MM.1S (cell line): ENCODE data around the gene SLC24A3.

Experiments used
- DNase-seq: peaks from one replicate; pipeline ENCODE4 v3.0.0-alpha.2; 2015
- H2AFZ ChIP-seq: fragments of 300-600 bp; sonication (generic); 2 replicates; pipeline ENCODE4 v1.6.0; 2016; ENCODE audit warnings: antibody characterized with exemption, low read length
- H3F3A ChIP-seq: fragments of 300-600 bp; sonication (generic); 2 replicates; pipeline ENCODE4 v1.6.1; 2016; ENCODE audit warnings: mild to moderate bottlenecking, antibody characterized with exemption, low read length, moderate library complexity, mixed read lengths; ENCODE audit not compliant: insufficient read depth
- H3K27ac ChIP-seq: fragments of 300-600 bp; sonication (generic); 2 replicates; pipeline ENCODE4 v1.5.1; 2016; ENCODE audit warnings: mild to moderate bottlenecking, low read length
- H3K27me3 ChIP-seq: fragments of 300-600 bp; sonication (generic); replicated peaks from 2 replicates; pipeline ENCODE4 v1.6.0; 2016; ENCODE audit warnings: low read length; ENCODE audit not compliant: insufficient read depth
- H3K36me3 ChIP-seq: fragments of 300-600 bp; sonication (generic); replicated peaks from 2 replicates; pipeline ENCODE4 v1.6.1; 2016; ENCODE audit warnings: mild to moderate bottlenecking, low read length, mixed read lengths; ENCODE audit not compliant: insufficient read depth
- H3K4me1 ChIP-seq: fragments of 300-600 bp; sonication (generic); 2 replicates; pipeline ENCODE4 v1.6.1; 2016; ENCODE audit warnings: low read length, mixed read lengths
- H3K4me2 ChIP-seq: fragments of 300-600 bp; sonication (generic); 2 replicates; pipeline ENCODE4 v1.6.0; 2016; ENCODE audit warnings: low read depth, low read length
- H3K4me3 ChIP-seq: fragments of 300-600 bp; sonication (generic); 2 replicates; pipeline ENCODE4 v1.5.1; 2016; ENCODE audit warnings: low read length, mixed read lengths
- H3K79me2 ChIP-seq: fragments of 300-600 bp; sonication (generic); 2 replicates; pipeline ENCODE4 v1.6.1; 2016; ENCODE audit warnings: mixed run types, low read length, mixed read lengths
- H3K9ac ChIP-seq: fragments of 300-600 bp; sonication (generic); 2 replicates; pipeline ENCODE4 v1.6.1; 2016; ENCODE audit warnings: low read length, mixed read lengths
- H3K9me2 ChIP-seq: fragments of 300-600 bp; sonication (generic); replicated peaks from 2 replicates; pipeline ENCODE4 v1.6.1; 2016; ENCODE audit warnings: mild to moderate bottlenecking, low read length, mixed read lengths; ENCODE audit not compliant: insufficient read depth
- H3K9me3 ChIP-seq: fragments of 300-600 bp; sonication (generic); replicated peaks from 2 replicates; pipeline ENCODE4 v1.6.1; 2016; ENCODE audit warnings: mild to moderate bottlenecking, low read length, mixed read lengths; ENCODE audit not compliant: insufficient read depth
- H4K20me1 ChIP-seq: fragments of 300-600 bp; sonication (generic); 2 replicates; pipeline ENCODE4 v1.6.1; 2016; ENCODE audit warnings: mild to moderate bottlenecking, low read length, moderate library complexity, mixed read lengths; ENCODE audit not compliant: insufficient read depth
- CTCF ChIP-seq: fragments of 300-600 bp; sonication (generic); IDR thresholded peaks from 2 replicates; pipeline ENCODE4 v1.5.1; 2016; ENCODE audit warnings: antibody characterized with exemption, low read length, mixed read lengths
- EZH2 ChIP-seq: fragments of 300-600 bp; sonication (generic); optimal IDR thresholded peaks from 2 replicates; pipeline ENCODE3; 2017; ENCODE audit warnings: low read depth, mild to moderate bottlenecking, antibody characterized with exemption, low read length, mixed read lengths
- EZH2phosphoT487 ChIP-seq: fragments of 300-600 bp; sonication (generic); IDR thresholded peaks from 2 replicates; pipeline ENCODE4 v1.6.1; 2018; ENCODE audit warnings: antibody characterized with exemption, low read length

The SLC24A3 gene

DNA sequence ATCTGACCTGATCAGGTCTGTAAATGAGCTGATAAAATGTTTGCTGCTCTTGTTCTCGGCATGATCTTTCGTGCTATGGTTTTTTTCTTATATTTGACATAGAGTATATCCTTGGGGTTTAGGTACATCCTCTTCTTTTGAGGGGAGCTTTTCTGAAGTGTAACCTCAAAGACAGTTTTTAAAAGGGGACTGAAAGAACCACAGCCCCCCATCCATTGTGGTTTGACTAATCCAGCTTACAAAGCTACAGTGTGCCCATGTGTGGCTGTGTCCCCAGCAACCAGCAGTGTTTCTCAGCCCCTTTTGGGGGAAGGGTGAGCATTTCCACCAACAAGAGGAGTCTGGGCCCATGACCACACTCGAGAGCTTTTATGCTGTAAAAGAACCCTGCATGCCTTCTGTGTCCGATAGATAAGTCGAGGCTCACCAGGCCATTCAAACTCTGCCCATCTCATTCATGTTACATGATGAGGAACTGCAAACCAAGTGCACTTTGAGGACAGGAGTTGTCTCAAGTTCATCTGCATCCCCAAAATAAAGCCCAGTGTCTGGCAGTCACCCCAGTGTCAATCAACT lies 266.0 kb downstream of the SLC24A3 start:
- Histone ChIP-seq H3F3A (no peaks in the 10 kb centered on the region), H3K27me3 (no peaks in the 10 kb centered on the region), H3K4me1 (no peaks in the 10 kb centered on the region), H3K36me3 (no peaks in the 10 kb centered on the region), H3K4me3 (no peak overlapping the region), H3K27ac (no peak overlapping the region), H4K20me1 (no peaks in the 10 kb centered on the region), H3K9me2 (no peaks in the 10 kb centered on the region), H2AFZ (no peak overlapping the region), H3K79me2 (no peaks in the 10 kb centered on the region), H3K9ac (no peak overlapping the region), H3K9me3 (no peaks in the 10 kb centered on the region), H3K4me2 (no peak overlapping the region)
- DNase-seq = no peak
- no peak for TF ChIP-seq EZH2phosphoT487
- TF ChIP-seq CTCF = no peak
- no peak for TF ChIP-seq EZH2

GRCh38 chr20:19482726-19483125 lies 270.3 kb downstream of the SLC24A3 start:
- no peak overlapping the region for H3K27ac ChIP-seq
- H3K79me2 ChIP-seq = no peaks in the 10 kb centered on the region
- no peak for TF ChIP-seq EZH2phosphoT487
- H3F3A ChIP-seq = no peaks in the 10 kb centered on the region
- no peak overlapping the region for H3K9ac ChIP-seq
- H3K4me1 ChIP-seq = no peaks in the 10 kb centered on the region
- no peaks in the 10 kb centered on the region for H4K20me1 ChIP-seq
- no peaks in the 10 kb centered on the region for H3K9me3 ChIP-seq
- H3K4me3 ChIP-seq = no peak overlapping the region
- no peak for DNase-seq
- H3K4me2 ChIP-seq = no peak overlapping the region
- H3K27me3 ChIP-seq = no peaks in the 10 kb centered on the region
- H2AFZ ChIP-seq = no peak overlapping the region
- H3K36me3 ChIP-seq = no peaks in the 10 kb centered on the region
- H3K9me2 ChIP-seq = no peaks in the 10 kb centered on the region

DNA sequence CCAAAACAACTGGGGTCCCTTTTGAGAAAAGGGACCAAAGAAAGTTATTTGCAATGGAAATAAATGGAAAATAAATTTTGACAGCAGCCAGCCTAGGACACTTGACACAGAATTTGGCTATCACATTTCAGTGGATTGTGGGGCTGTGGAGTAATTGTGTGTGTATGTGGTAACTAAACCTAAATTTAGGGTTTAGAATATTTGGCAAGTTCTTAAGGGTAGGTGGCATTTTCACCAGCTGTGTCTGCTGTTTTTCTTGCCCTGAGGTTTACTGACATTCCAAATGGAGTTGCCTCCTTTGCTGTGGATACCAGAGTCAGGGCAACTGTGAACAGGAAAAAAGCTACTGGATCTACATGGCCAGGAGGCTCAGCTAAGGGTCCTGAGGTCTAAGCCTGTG lies 270.9 kb downstream of the SLC24A3 start:
- Histone ChIP-seq H3K36me3 (no peaks in the 10 kb centered on the region), H3K4me2 (no peak overlapping the region), H3K9ac (no peak overlapping the region), H3K4me1 (no peaks in the 10 kb centered on the region), H3K27ac (no peak overlapping the region), H3K27me3 (no peaks in the 10 kb centered on the region), H3K9me3 (no peaks in the 10 kb centered on the region), H3K79me2 (no peaks in the 10 kb centered on the region), H3K4me3 (no peak overlapping the region), H4K20me1 (no peaks in the 10 kb centered on the region), H2AFZ (no peak overlapping the region), H3F3A (no peaks in the 10 kb centered on the region), H3K9me2 (no peaks in the 10 kb centered on the region)
- DNase-seq = no peak
- TF ChIP-seq EZH2phosphoT487 (no peak), CTCF (no peak), EZH2 (no peak)

GRCh38 chr20:19486446-19486845 lies 274.0 kb downstream of the SLC24A3 start:
- Histone ChIP-seq H3K9me2 (no peaks in the 10 kb centered on the region), H3K27me3 (no peaks in the 10 kb centered on the region), H3K36me3 (no peaks in the 10 kb centered on the region), H3K79me2 (no peaks in the 10 kb centered on the region), H3K27ac (no peak overlapping the region), H3K4me1 (no peaks in the 10 kb centered on the region), H3K4me3 (no peak overlapping the region), H3K9ac (no peak overlapping the region), H3K9me3 (no peaks in the 10 kb centered on the region), H4K20me1 (no peaks in the 10 kb centered on the region), H3K4me2 (no peak overlapping the region), H3F3A (no peaks in the 10 kb centered on the region), H2AFZ (no peak overlapping the region)
- TF ChIP-seq EZH2phosphoT487 (no peak), EZH2 (no peak), CTCF (no peak)
- no peak for DNase-seq
